ENCODE results near the gene MB21D2. TPM values are rescaled to one million over a fixed set of nuclear protein-coding genes. Genes with fewer than 3 reads are reported as not detected.

The MB21D2 gene
- total RNA-seq, 1 donor = 25.0 TPM

DNA sequence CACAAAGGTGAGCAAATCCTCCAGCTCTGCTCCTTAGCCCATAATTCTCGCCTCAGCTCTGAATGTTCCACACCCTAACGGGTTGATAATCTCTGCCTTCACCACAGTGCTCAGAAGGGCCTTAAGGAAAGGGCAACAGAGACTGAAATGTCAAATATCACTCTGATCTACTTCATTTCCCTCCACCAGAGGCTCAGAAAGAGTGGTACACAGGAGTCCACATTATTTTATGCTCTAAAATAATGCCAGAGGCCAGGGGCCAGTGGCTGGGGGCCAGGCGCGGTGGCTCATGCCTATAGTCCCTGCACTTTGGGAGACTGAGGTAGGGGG, 72.2 kb downstream of the MB21D2 start:
- TF ChIP-seq, protein P1, sequence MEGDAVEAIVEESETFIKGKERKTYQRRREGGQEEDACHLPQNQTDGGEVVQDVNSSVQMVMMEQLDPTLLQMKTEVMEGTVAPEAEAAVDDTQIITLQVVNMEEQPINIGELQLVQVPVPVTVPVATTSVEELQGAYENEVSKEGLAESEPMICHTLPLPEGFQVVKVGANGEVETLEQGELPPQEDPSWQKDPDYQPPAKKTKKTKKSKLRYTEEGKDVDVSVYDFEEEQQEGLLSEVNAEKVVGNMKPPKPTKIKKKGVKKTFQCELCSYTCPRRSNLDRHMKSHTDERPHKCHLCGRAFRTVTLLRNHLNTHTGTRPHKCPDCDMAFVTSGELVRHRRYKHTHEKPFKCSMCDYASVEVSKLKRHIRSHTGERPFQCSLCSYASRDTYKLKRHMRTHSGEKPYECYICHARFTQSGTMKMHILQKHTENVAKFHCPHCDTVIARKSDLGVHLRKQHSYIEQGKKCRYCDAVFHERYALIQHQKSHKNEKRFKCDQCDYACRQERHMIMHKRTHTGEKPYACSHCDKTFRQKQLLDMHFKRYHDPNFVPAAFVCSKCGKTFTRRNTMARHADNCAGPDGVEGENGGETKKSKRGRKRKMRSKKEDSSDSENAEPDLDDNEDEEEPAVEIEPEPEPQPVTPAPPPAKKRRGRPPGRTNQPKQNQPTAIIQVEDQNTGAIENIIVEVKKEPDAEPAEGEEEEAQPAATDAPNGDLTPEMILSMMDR (IDR thresholded peaks at IDR 0.05; ENCODE audit: insufficient read depth, low read depth, low read length) = no peak
- no peak overlapping the region for H3K4me3 ChIP-seq (ENCODE audit: low read depth, low read length)
- no peak for DNase-seq (ENCODE audit: low read depth)

DNA sequence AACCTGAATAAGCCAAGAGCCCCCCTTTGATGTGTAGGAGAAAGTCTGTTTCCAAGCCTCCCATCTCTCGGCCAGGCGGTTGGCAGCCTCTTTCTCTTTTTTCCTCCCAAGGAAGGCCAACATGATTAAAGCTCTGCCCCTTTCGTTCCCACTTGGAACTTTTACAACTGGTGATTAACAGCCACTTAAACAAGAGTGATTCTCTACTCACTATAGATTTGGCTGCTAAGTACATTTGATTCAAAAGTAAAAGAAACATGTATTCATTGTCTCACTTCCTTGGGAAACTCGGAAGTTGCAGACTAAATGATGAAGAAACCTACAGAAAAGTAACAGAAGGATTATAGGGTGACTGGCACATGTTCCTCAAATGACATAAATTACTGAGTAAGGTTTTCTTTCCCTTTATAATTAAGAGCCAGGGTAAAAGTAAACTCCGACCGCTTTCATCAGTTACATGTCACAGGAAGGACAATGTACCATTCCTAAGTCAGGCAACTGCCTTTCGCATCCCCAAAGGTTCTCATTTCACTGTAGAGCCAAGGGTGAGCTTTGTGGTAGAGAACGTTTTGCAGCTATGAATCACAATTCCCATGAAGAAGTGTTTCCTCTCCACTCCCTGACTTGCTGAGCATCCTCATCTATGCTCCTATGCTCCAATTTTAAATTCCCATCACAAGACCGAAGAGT, 72.7 kb downstream of the MB21D2 start:
- H3K4me3 ChIP-seq (ENCODE audit: low read depth, low read length) = no peak overlapping the region
- DNase-seq (ENCODE audit: low read depth) = no peak
- TF ChIP-seq, protein P1 (IDR thresholded peaks at IDR 0.05; ENCODE audit: insufficient read depth, low read depth, low read length) = no peak

DNA sequence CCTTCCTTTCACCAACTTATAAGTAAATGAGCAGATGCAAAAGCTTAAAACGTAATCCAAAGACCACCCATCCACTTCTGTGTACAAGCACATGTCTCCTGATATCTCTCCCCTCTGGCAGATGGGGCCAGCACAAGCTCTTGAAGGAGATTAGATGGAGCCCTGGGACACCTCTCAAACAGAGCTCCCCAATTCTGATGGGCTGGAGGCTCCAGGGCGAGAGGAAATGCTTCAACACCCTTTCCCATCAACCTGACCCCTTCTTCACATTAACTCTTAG, 73.2 kb downstream of the MB21D2 start:
- DNase-seq (ENCODE audit: low read depth) = no peak
- H3K4me3 ChIP-seq (ENCODE audit: low read depth, low read length) = no peak overlapping the region
- TF ChIP-seq, protein P1 (IDR thresholded peaks at IDR 0.05; ENCODE audit: insufficient read depth, low read depth, low read length) = no peak

DNA sequence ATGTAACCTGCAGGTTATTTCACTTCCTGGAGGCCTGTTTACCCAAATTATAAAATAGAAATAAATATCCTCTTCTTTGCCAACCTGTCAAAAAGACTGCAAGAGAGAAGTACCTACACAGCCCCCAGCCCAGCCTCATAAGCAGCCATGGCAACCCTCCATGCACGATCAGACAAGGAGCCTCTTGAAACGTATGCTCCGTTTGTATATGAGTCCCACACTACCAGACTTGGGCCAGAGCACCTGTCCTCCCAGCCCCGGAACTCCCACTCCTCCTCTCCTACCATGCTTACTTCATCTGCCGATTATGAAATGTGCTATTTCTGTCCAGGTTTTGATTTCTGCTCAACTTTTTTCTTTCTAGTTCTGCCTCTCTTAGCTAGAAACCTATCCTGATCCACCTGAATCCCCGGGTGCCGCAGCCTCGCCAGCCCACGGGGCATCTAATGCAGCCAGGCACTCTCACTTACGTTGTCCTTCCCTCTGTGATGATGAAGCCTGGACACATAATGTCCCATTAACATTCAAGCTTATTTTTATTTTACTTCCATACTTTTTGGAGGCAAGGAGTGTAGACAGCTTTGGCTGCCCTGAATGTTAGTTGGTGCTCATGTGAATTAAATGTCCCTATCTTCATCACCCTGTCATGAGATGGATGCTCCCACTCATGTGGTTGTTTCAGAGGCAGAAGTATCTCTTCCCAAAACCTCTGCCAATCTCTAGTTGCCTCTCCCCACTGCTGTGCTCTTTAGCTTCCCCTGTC, 73.8 kb downstream of the MB21D2 start:
- DNase-seq (ENCODE audit: low read depth) = no peak
- TF ChIP-seq, protein P1 (IDR thresholded peaks at IDR 0.05; ENCODE audit: insufficient read depth, low read depth, low read length) = no peak
- H3K4me3 ChIP-seq (ENCODE audit: low read depth, low read length) = no peak overlapping the region

DNA sequence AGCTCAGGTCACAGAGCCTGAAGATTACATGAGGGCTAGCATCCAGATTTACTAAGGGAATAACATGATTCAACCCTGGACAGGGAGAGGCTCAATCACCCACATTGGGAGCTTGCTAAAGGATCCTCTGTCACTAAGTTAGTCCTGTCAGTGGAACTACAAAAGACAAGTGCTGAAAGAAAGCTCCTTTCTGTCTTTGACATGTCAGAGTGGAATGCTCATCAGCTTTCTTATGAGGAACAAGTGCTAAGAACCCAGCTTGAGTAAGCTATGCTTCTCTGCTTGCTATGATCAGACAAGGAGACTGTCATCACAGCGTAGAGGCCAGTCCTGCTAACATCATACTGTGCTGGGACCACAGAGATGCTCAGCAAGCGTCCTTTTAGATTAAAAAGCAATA, 74.5 kb downstream of the MB21D2 start:
- DNase-seq (ENCODE audit: low read depth) = no peak
- H3K4me3 ChIP-seq (ENCODE audit: low read depth, low read length) = no peak overlapping the region
- TF ChIP-seq, protein P1 (IDR thresholded peaks at IDR 0.05; ENCODE audit: insufficient read depth, low read depth, low read length) = no peak

DNA sequence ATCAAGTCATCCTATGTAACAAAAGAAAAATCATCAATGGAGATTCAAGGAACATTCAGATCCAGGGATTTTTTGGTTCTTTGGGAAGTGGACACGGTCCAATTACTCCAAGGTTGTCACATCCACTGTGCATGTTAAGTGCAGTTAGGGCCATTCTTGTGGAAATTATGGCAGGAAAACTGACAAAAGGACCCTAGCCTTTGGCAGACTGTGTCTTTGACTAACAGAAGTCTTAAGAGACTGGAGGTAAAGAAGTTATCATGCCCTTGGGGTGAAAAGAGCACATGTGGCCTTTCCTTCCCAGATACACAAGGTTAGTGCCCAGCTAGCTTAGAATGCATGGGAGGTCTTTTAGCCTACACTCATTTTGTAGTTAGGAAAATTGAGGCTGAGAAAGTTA, 74.9 kb downstream of the MB21D2 start:
- no peak overlapping the region for H3K4me3 ChIP-seq (ENCODE audit: low read depth, low read length)
- DNase-seq (ENCODE audit: low read depth) = no peak
- TF ChIP-seq, protein P1 (IDR thresholded peaks at IDR 0.05; ENCODE audit: insufficient read depth, low read depth, low read length) = no peak

All from fibroblast of villous mesenchyme (primary cell).